HCT116 (cell line): ENCODE measurements around the gene G6PC3.

Experiments
- CTCF ChIP-seq, 3 experiments: fragments of 200-600 bp in 1 of 3; sonication (generic) in 1 of 3; IDR thresholded peaks in 2 of 3; conservative IDR thresholded peaks in 1 of 3; 2 replicates each; pipeline ENCODE4 v1.5.1; 2012 to 2017; ENCODE audit warnings: low read depth in 2 of 3, low read length in 2 of 3, antibody characterized with exemption in 1 of 3, borderline replicate concordance in 1 of 3, control low read depth in 1 of 3, mild to moderate bottlenecking in 1 of 3, mixed read lengths in 1 of 3, mixed run types in 1 of 3, moderate library complexity in 1 of 3; ENCODE audit not compliant: insufficient read depth in 1 of 3
- JUND ChIP-seq: IDR thresholded peaks from 2 replicates; pipeline ENCODE4 v1.6.1; 2012
- MAX ChIP-seq: IDR thresholded peaks from 2 replicates; pipeline ENCODE4 v1.6.1; 2012
- POLR2A ChIP-seq: IDR thresholded peaks from 2 replicates; pipeline ENCODE4 v1.7.0; 2011; ENCODE audit warnings: borderline replicate concordance; ENCODE audit not compliant: insufficient read depth, insufficient read length; ENCODE audit errors: extremely low read depth
- POLR2AphosphoS5 ChIP-seq: IDR thresholded peaks from 2 replicates; pipeline ENCODE4 v1.6.1; 2011; ENCODE audit warnings: mild to moderate bottlenecking, low read depth, low read length, moderate library complexity

GRCh38 chr17:44076716-44077594 is 6.4 kb downstream of the G6PC3 start:
- TF ChIP-seq JUND (no peak), MAX (no peak), CTCF (IDR thresholded peaks at IDR 0.05 in 2 of 3, conservative IDR thresholded peaks at IDR 0.05 in 1 of 3; ENCODE audit: borderline replicate concordance in 1 of 3, insufficient read depth in 1 of 3, low read depth in 2 of 3, low read length in 2 of 3) (no peak), POLR2AphosphoS5 (no peak; the same call in 1 of the 2 replicates), POLR2A (no peak)
